NCI-H2107 treated with DMSO at 0.1 percent for 48 hours (cell line): ENCODE results near the gene AFMID.
"Not testable (repeated sequence)": the region's sequence is repeated elsewhere in the genome, so short reads cannot be mapped to it uniquely, and the experiment has no call there.

Experiments
- DNase-seq: peaks from one replicate; lab custom pipeline; 2025; ENCODE audit not compliant: unreplicated experiment; lab: John Stamatoyannopoulos, UW

Gene AFMID

DNA sequence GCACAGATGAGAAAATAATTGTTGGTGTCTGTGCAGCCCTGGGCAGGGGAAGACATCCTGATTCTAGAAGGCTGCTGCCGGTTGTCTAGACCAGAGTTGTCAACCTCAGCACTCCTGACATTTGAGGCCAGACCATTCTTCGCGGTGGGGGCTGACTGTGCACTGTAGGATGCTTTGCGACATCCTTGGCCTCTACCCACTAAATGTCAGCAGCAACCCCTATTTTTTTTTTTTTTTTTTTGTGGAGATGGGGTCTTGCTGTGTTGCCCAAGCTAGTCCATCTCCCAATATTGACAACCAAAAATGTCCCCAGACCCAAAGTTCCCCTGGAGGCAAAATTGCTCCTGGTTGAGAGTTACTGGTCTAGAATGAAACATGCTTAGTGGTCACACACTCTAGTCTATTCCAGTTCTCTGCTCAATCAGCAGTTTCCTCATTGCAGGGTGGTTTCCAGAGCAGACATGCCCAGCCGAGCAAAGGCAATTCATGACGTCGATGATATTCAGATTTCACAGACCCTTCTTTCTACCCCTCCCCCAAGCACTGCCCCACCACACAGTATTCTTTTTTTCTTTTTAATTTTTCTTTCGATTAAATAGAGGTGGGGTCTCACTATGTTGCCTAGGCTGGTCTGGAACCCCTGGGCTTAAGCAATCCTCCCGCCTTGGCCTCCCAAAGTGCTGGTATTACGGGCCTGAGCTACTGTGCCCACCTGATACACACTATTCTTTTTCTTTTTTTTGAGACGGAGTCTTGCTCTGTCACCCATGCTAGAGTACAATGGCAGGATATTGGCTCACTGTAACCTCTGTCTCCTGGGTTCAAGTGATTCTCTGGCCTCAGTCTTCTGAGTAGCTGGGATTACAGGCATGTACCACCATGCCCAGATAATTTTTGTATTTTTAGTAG is 32.0 kb upstream of the AFMID start:
- no peak for DNase-seq

- no peak for DNase-seq
Observed at GRCh38 chr17:78159575-78160158, 27.5 kb upstream of the AFMID start.

- no peak for DNase-seq
Observed at GRCh38 chr17:78163881-78164747, 23.0 kb upstream of the AFMID start.

DNA sequence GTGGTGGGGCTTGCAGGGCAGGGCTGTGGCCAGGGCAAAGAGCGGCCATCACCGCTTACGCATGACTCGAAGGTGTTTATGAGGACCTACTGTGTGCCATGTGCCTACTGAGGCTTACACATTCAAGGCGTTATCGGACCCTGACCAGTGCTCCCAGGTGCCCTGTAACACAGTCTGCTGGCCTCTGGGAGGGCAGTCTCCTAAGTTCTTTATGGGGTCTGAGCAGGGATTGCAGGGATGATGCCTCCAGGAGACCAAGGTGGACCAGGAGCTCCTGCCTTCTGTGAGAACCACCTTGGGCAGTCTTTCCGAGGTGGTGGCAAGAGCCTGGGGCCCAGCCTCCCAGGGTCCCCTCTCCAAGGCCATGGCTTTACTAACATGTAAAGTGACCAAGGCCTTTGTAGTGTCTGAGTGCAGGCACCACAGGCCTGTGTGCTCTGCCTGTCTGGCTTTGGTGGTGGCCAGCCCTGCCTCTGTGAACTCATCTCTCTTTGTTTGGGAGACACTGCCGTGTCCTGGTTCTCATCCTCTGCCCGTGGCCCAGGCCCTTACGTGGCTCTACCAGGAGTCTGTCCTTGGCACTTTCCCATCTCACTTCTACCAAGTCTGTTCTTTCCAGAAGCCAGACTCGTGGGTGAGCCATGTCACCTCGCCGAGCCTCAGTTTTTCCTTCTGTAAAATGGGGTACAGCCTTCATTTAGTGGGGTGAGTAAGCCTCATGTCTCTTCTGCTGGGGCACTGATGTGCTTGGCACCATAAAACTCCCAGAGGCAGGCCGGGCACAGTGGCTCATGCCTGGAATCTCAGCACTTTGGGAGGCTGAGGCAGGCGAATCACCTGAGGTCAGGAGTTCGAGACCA is 22.2 kb upstream of the AFMID start:
- DNase-seq: no peak

DNA sequence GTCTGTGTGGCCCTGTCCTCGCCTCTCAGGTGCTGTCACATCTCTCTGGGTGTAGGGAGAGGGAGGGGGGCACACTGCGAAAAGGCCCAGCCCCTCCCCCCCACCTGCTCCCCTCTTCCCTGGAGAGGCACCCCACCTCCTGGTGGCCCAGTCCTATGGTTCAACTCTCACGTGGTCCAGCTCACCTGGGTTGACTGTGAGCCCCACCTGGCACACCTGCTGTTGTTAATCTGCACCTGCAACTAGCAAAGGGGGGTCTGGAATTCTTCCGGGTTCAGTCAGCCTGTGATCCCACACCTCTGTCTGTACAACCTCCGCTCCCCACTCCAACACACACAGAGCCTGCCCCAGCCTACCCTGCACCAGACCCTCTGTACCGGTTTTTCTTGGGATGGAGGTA is 20.7 kb upstream of the AFMID start:
- DNase-seq: peak; percentile 63

GRCh38 chr17:78168242-78168902 is 18.8 kb upstream of the AFMID start, which contains the start of gene SYNGR2:
Gene SYNGR2, plus strand, starts transcription at chr17:78168581. Its CDS starts 36 bp downstream, at chr17:78168617.
- peak; percentile 57 for DNase-seq

GRCh38 chr17:78168903-78169793 is 18.0 kb upstream of the AFMID start:
- no peak for DNase-seq

DNA sequence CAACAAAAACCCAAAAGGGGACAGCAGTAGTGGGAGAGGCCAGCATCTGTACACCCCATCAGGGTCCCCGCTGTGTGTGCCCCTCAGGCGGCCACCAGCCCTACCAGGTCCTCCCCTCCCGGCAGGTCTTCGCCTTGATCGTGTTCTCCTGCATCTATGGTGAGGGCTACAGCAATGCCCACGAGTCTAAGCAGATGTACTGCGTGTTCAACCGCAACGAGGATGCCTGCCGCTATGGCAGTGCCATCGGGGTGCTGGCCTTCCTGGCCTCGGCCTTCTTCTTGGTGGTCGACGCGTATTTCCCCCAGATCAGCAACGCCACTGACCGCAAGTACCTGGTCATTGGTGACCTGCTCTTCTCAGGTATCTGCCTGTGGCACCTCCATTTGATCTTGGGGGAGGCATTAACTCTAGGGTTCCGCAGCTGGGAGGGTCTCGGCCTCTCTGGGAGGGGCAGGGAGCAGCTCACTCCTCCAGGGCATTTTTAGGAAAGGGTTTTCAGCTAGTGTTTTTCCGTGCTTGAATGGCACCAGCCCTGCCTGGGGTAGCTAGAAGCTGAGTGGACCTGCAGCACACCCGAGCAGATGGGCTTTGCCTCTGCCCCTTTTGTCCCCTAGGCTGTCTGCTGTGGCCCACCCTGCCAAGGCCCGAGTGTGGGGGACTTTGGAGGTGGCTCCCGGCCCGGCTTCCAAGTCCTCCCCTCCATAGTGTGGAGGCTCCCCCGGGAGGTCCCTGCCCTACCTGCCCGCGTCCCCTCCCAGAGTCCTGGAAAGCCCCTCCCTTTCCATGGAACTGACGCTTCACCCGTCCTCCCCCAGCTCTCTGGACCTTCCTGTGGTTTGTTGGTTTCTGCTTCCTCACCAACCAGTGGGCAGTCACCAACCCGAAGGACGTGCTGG is 16.2 kb upstream of the AFMID start:
- no peak for DNase-seq

- DNase-seq: not testable (repeated sequence)
Observed at GRCh38 chr17:78171591-78172248, 15.4 kb upstream of the AFMID start.

DNA sequence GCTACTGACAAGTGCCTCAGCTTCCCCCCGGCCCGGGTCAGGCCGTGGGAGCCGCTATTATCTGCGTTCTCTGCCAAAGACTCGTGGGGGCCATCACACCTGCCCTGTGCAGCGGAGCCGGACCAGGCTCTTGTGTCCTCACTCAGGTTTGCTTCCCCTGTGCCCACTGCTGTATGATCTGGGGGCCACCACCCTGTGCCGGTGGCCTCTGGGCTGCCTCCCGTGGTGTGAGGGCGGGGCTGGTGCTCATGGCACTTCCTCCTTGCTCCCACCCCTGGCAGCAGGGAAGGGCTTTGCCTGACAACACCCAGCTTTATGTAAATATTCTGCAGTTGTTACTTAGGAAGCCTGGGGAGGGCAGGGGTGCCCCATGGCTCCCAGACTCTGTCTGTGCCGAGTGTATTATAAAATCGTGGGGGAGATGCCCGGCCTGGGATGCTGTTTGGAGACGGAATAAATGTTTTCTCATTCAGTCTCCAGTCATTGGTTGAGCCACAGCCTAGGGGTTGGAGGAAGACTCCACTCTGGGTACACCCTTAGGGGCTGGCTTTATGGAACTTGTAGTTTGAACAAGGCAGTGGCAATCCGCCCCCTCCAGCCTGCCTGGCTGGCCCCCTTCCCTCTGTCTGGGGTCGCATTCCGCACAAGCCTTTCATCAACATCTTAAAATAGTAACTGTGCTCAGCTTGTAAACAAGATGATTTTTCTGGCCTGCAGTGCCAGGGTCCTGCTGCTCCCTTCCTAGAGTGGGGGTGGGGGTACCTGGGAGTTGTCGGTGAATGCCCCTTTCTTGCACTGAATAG is 14.7 kb upstream of the AFMID start:
- no peak for DNase-seq

DNA sequence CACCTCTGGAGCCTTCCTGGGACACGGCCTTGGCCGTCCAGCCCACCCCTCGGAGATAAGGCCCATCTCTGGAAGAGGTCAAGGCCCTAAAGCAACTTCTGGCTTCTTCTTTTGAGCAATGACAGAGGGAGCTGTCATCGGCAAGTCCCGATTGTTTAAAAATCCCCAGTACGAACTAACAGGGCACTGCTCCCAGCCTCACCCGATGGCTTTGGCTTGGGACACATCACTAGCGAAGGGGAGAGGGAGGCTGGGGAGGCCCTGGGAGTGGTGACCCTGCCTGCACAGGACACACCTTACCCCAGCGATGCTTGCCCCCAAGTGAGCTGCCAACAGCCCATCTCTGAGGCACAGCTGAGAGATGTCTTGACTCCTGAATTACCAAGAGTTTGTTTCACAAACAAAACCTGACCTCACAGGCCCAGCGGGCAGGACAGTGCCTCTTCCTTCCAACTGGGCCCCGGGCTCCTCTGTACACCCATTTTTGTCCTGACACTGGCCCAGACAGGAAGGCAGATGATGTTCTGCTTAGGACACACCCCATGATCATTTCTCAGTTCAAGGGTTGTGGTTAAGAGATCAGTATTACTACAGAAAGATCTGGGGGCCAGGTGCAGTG is 14.0 kb upstream of the AFMID start:
- DNase-seq: no peak

DNA sequence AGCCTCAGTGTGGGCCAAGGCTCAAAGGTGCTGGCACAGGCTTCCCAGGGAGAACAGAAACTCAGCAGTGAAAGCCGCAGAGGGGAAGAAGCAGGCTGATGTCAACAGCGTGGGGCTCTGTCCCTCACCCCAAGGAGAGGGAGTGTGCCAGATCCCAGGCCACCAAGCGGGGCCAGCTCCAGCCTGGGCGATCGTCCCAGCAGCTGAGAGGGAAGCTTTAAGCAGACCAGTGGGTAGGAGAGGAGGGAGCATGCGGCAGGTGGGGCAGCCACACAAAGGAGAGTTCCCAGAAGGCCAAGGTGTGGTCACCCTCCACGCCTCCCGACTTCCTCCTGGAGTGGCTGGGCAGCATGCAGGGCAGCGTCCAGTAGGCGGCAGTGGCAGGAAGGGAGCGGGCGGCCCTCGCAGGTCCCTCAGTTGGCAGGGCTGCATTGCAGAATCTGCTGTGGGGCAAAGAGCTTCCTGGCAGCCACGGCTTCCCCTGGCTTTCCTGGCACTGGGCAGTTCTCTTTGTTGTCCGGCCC is 12.8 kb upstream of the AFMID start:
- DNase-seq: no peak

- DNase-seq: no peak
Observed at GRCh38 chr17:78174870-78175642, 12.1 kb upstream of the AFMID start.

- no peak for DNase-seq
Observed at GRCh38 chr17:78175643-78175981, 11.6 kb upstream of the AFMID start.

DNA sequence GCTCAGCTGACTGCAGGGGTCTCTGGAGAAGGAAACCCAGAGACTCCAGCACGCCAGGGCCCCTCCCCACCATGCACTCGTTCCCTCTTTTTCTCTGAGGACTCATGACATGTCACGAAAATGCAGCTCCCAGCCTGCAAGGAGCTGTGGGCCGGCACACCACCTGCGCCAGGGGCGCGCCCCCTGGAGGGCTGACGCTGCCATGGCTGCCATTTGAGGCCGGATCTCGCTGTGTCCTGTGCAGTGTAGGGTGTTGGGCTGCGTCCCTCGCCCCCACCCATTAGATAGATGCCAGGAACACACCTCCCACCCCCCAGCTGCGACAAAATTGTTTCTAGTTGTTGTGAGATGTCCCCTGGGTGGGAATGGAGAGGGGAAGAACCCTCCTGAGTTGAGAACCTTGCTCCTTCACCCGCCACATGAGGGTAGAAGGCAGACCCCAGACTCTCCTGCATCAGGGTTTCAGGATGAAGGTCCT is 10.6 kb upstream of the AFMID start:
- no peak for DNase-seq
